Right lobe of liver (tissue), 4 donors: ENCODE measurements around the gene OR9Q1.

ENCODE experiments used
- CTCF ChIP-seq, 4 donors: fragments of 200-600 bp in 3 of 4; fragments of 450-650 bp in 1 of 4; IDR thresholded peaks; one replicate each; pipeline versions ENCODE4 v1.5.1 to v1.8.0; 2016 to 2022; ENCODE audit warnings: antibody characterized with exemption in 4 of 4, mild to moderate bottlenecking in 2 of 4
- POLR2A ChIP-seq: fragments of 450-650 bp; IDR thresholded peaks from one replicate; pipeline ENCODE4 v1.6.1; 2017; ENCODE audit warnings: antibody characterized with exemption, mild to moderate bottlenecking
- donor health status: DM: no; HTN: no; CAD: no.
- donor health status: DM: no; HTN: no; CAD: no.
- donor health status: DM: no; HTN: yes; CAD: no.

GRCh38 chr11:57974848-57975601 is 48.7 kb upstream of the OR9Q1 start:
- TF ChIP-seq POLR2A = no peak
- TF ChIP-seq CTCF (IDR thresholded peaks at IDR 0.05) = no peak
